GM18507 (cell line): ENCODE data around the gene COMMD9.

Experiments used
- DNase-seq: peaks from one replicate; pipeline ENCODE4 v3.0.0; 2011; ENCODE audit warnings: low read depth; ENCODE audit not compliant: insufficient read length; ENCODE audit errors: extremely low spot score
- FAIRE-seq: peaks from 2 replicates; lab custom pipeline; 2011; peaks lifted over from hg19 to GRCh38; lab: Jason Lieb, UNC

The COMMD9 gene

GRCh38 chr11:36264011-36264972 lies 24.9 kb downstream of the COMMD9 start:
- DNase-seq (no peak), FAIRE-seq (no peak)

GRCh38 chr11:36261094-36261493 lies 28.1 kb downstream of the COMMD9 start:
- DNase-seq (no peak), FAIRE-seq (no peak)

GRCh38 chr11:36258730-36259360 lies 30.4 kb downstream of the COMMD9 start:
- FAIRE-seq = no peak
- DNase-seq = no peak

GRCh38 chr11:36257351-36257750 lies 31.9 kb downstream of the COMMD9 start:
- no peak for DNase-seq
- FAIRE-seq = no peak

GRCh38 chr11:36254713-36255112 lies 34.5 kb downstream of the COMMD9 start:
- DNase-seq (no peak), FAIRE-seq (no peak)

GRCh38 chr11:36253238-36253637 lies 36.0 kb downstream of the COMMD9 start:
- DNase-seq = no peak

GRCh38 chr11:36251823-36252222 lies 37.4 kb downstream of the COMMD9 start:
- no peak for FAIRE-seq
- no peak for DNase-seq

More at GRCh38 chr11:36253238-36253637, 36.0 kb downstream of the COMMD9 start:
- FAIRE-seq = no peak

GRCh38 chr11:36249246-36249645 lies 40.0 kb downstream of the COMMD9 start:
- DNase-seq = no peak

GRCh38 chr11:36248436-36248835 lies 40.8 kb downstream of the COMMD9 start:
- no peak for FAIRE-seq
- no peak for DNase-seq

More at GRCh38 chr11:36249246-36249645, 40.0 kb downstream of the COMMD9 start:
- FAIRE-seq = no peak

- no peak for FAIRE-seq
- DNase-seq = no peak
These were observed 41.7 kb downstream of the COMMD9 start for GRCh38 chr11:36247493-36247892.

- no peak for FAIRE-seq
These were observed 45.6 kb downstream of the COMMD9 start for GRCh38 chr11:36243641-36244040.

GRCh38 chr11:36241497-36241896 lies 47.7 kb downstream of the COMMD9 start:
- FAIRE-seq = no peak
- no peak for DNase-seq

More at GRCh38 chr11:36243641-36244040, 45.6 kb downstream of the COMMD9 start:
- no peak for DNase-seq

- DNase-seq = no peak
- no peak for FAIRE-seq
These were observed 48.4 kb downstream of the COMMD9 start for GRCh38 chr11:36240801-36241200.

GRCh38 chr11:36240173-36240572 lies 49.1 kb downstream of the COMMD9 start:
- no peak for FAIRE-seq
- no peak for DNase-seq

- FAIRE-seq = no peak
These were observed 49.6 kb downstream of the COMMD9 start for GRCh38 chr11:36239636-36240035.

GRCh38 chr11:36238881-36239280 lies 50.3 kb downstream of the COMMD9 start:
- no peak for DNase-seq

More at GRCh38 chr11:36239636-36240035, 49.6 kb downstream of the COMMD9 start:
- no peak for DNase-seq

GRCh38 chr11:36238036-36238631 lies 51.1 kb downstream of the COMMD9 start:
- DNase-seq = no peak
- FAIRE-seq = no peak

More at GRCh38 chr11:36238881-36239280, 50.3 kb downstream of the COMMD9 start:
- FAIRE-seq = no peak

- DNase-seq (no peak), FAIRE-seq (no peak)
These were observed 51.8 kb downstream of the COMMD9 start for GRCh38 chr11:36237391-36237790.

GRCh38 chr11:36235750-36236149 lies 53.5 kb downstream of the COMMD9 start:
- no peak for DNase-seq
- no peak for FAIRE-seq

- DNase-seq = no peak
- FAIRE-seq = no peak
These were observed 54.4 kb downstream of the COMMD9 start for GRCh38 chr11:36234825-36235224.
